Neural cell (in vitro differentiated cells): ENCODE results near the gene MACF1.

Source experiments
- EP300 ChIP-seq: fragments of 450-650 bp; conservative IDR thresholded peaks from 2 replicates; pipeline ENCODE4 v1.6.1; 2014; ENCODE audit warnings: antibody characterized with exemption, mild to moderate bottlenecking, moderate library complexity; ENCODE audit not compliant: poor library complexity, severe bottlenecking
- EZH2 ChIP-seq: fragments of 200-600, 300-800 bp; shearing (Covaris generic), sonication (generic); IDR thresholded peaks from 2 replicates; pipeline ENCODE4 v1.6.1; 2014; ENCODE audit warnings: antibody characterized with exemption, low read length, borderline replicate concordance, mild to moderate bottlenecking; ENCODE audit not compliant: insufficient read depth, poor library complexity, severe bottlenecking
- MXI1 ChIP-seq: fragments of 450-650 bp; conservative IDR thresholded peaks from 2 replicates; pipeline ENCODE4 v1.6.1; 2014; ENCODE audit warnings: antibody characterized with exemption, mild to moderate bottlenecking; ENCODE audit not compliant: poor library complexity, severe bottlenecking
- RAD21 ChIP-seq: fragments of 450-650 bp; conservative IDR thresholded peaks from 2 replicates; pipeline ENCODE4 v1.6.1; 2014; ENCODE audit warnings: antibody characterized with exemption, mild to moderate bottlenecking, moderate library complexity
- TF ChIP-seq, protein P1 (sequence below): IDR thresholded peaks from 2 replicates; pipeline ENCODE4 v1.6.1; 2012; ENCODE audit warnings: borderline replicate concordance
- TF ChIP-seq, protein P2 (sequence below): fragments of 450-650 bp; IDR thresholded peaks from 2 replicates; pipeline ENCODE4 v1.5.1; 2014; ENCODE audit warnings: antibody characterized with exemption, mild to moderate bottlenecking, moderate library complexity; ENCODE audit not compliant: poor library complexity, severe bottlenecking

DNA sequence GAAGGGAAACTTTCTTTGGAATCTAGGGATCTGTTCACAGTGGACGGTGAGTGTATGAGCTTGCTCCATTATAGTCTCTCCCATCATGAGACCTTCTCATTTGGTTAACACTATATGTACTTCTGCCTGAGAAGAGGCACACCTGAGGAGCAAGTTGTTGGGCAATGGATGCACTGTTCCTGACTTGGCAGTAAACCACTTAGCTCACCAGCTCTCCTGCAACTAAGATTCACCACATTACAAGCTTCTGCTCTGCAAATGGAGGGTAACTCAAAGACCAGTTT lies 10.2 kb downstream of the MACF1 start:
- TF ChIP-seq, protein P1, sequence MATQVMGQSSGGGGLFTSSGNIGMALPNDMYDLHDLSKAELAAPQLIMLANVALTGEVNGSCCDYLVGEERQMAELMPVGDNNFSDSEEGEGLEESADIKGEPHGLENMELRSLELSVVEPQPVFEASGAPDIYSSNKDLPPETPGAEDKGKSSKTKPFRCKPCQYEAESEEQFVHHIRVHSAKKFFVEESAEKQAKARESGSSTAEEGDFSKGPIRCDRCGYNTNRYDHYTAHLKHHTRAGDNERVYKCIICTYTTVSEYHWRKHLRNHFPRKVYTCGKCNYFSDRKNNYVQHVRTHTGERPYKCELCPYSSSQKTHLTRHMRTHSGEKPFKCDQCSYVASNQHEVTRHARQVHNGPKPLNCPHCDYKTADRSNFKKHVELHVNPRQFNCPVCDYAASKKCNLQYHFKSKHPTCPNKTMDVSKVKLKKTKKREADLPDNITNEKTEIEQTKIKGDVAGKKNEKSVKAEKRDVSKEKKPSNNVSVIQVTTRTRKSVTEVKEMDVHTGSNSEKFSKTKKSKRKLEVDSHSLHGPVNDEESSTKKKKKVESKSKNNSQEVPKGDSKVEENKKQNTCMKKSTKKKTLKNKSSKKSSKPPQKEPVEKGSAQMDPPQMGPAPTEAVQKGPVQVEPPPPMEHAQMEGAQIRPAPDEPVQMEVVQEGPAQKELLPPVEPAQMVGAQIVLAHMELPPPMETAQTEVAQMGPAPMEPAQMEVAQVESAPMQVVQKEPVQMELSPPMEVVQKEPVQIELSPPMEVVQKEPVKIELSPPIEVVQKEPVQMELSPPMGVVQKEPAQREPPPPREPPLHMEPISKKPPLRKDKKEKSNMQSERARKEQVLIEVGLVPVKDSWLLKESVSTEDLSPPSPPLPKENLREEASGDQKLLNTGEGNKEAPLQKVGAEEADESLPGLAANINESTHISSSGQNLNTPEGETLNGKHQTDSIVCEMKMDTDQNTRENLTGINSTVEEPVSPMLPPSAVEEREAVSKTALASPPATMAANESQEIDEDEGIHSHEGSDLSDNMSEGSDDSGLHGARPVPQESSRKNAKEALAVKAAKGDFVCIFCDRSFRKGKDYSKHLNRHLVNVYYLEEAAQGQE, result no peak
- TF ChIP-seq EZH2 (no peak), EP300 (no peak), MXI1 (no peak), RAD21 (no peak)
- TF ChIP-seq, protein P2, sequence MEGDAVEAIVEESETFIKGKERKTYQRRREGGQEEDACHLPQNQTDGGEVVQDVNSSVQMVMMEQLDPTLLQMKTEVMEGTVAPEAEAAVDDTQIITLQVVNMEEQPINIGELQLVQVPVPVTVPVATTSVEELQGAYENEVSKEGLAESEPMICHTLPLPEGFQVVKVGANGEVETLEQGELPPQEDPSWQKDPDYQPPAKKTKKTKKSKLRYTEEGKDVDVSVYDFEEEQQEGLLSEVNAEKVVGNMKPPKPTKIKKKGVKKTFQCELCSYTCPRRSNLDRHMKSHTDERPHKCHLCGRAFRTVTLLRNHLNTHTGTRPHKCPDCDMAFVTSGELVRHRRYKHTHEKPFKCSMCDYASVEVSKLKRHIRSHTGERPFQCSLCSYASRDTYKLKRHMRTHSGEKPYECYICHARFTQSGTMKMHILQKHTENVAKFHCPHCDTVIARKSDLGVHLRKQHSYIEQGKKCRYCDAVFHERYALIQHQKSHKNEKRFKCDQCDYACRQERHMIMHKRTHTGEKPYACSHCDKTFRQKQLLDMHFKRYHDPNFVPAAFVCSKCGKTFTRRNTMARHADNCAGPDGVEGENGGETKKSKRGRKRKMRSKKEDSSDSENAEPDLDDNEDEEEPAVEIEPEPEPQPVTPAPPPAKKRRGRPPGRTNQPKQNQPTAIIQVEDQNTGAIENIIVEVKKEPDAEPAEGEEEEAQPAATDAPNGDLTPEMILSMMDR, result no peak
